ENCODE results near the gene DOHH. TPM values are rescaled to one million over a fixed set of nuclear protein-coding genes. Genes with fewer than 3 reads are reported as not detected.

The DOHH gene
- total and polyA plus RNA-seq, 4 experiments from 2014 or later: 3.1 to 13.0 (median 8.3) TPM

- Histone ChIP-seq H3K4me1 (ENCODE audit: insufficient read depth, low read length) (no peaks in the 10 kb centered on the region), H3K4me3 (ENCODE audit: low read length in 2 of 2) (no peak overlapping the region), H3K27ac (ENCODE audit: low read depth, low read length) (no peak overlapping the region), H3K9me3 (ENCODE audit: control insufficient read depth in 1 of 2, low read length in 2 of 2) (no peaks in the 10 kb centered on the region), H3K36me3 (ENCODE audit: insufficient read depth, low read length) (no peaks in the 10 kb centered on the region), H3K27me3 (ENCODE audit: insufficient read depth, low read length) (no peaks in the 10 kb centered on the region)
- Mint-ChIP-seq H3K4me1 (peaks cover 0 to 2% (median under 1%) of the 10 kb centered on the region in 4 donors), H3K9me3 (peaks cover 0 to 2% (median 0%) of the 10 kb centered on the region in 8 donors), H3K36me3 (peaks cover 6 to 8% of the 10 kb centered on the region in 2 donors), H3K4me3 (no peak overlapping the region), H3K27ac (no peak overlapping the region), H3K27me3 (no peaks in the 10 kb centered on the region)
- intact Hi-C loops (cut with micrococcal nuclease): no loop called here
- CTCF ChIA-PET (ENCODE audit: partially characterized antibody): interaction anchor here (0.7 to 1.9 kb wide), 3 partner anchors 8 to 174 kb away, joined by 4 to 6 read pairs (median 6); no protein-coding TSS in a partner anchor
- POLR2A ChIA-PET (ENCODE audit: partially characterized antibody): no interaction called here
- no peak for DNase-seq
Measured at GRCh38 chr19:3464587-3465235, 35.8 kb downstream of the DOHH start.

GRCh38 chr19:3463714-3464586 lies 36.5 kb downstream of the DOHH start:
- peaks cover 0 to 2% (median under 1%) of the 10 kb centered on the region in 4 donors for H3K4me1 Mint-ChIP-seq
- no peaks in the 10 kb centered on the region for H3K9me3 ChIP-seq (ENCODE audit: control insufficient read depth in 1 of 2, low read length in 2 of 2)
- POLR2A ChIA-PET (ENCODE audit: partially characterized antibody): no interaction called here
- H3K27ac ChIP-seq (ENCODE audit: low read depth, low read length): no peak overlapping the region
- intact Hi-C loops (cut with micrococcal nuclease): no loop called here
- H3K4me3 Mint-ChIP-seq: no peak overlapping the region
- DNase-seq: no peak
- no peak overlapping the region for H3K4me3 ChIP-seq (ENCODE audit: low read length in 2 of 2)
- H3K9me3 Mint-ChIP-seq: peaks cover 0 to 2% (median 0%) of the 10 kb centered on the region in 8 donors
- no peaks in the 10 kb centered on the region for H3K27me3 ChIP-seq (ENCODE audit: insufficient read depth, low read length)
- H3K27ac Mint-ChIP-seq: no peak overlapping the region
- CTCF ChIA-PET (ENCODE audit: partially characterized antibody): interaction anchor here (1.5 kb wide), 1 partner anchor 9 kb away, joined by 6 read pairs; no protein-coding TSS in a partner anchor
- H3K27me3 Mint-ChIP-seq: no peaks in the 10 kb centered on the region
- peaks cover 6 to 10% of the 10 kb centered on the region in 2 donors for H3K36me3 Mint-ChIP-seq
- no peaks in the 10 kb centered on the region for H3K36me3 ChIP-seq (ENCODE audit: insufficient read depth, low read length)
- no peaks in the 10 kb centered on the region for H3K4me1 ChIP-seq (ENCODE audit: insufficient read depth, low read length)

- Mint-ChIP-seq H3K4me1 (no peaks in the 10 kb centered on the region), H3K9me3 (peaks cover 0 to 2% (median 0%) of the 10 kb centered on the region in 8 donors), H3K4me3 (no peak overlapping the region), H3K27me3 (no peaks in the 10 kb centered on the region), H3K36me3 (peaks cover 6 to 11% of the 10 kb centered on the region in 2 donors), H3K27ac (no peak overlapping the region)
- H3K27me3 ChIP-seq (ENCODE audit: insufficient read depth, low read length): no peaks in the 10 kb centered on the region
- intact Hi-C loops (cut with micrococcal nuclease): no loop called here
- no peak overlapping the region for H3K27ac ChIP-seq (ENCODE audit: low read depth, low read length)
- POLR2A ChIA-PET (ENCODE audit: partially characterized antibody): no interaction called here
- no peak for DNase-seq
- no peak overlapping the region for H3K4me3 ChIP-seq (ENCODE audit: low read length in 2 of 2)
- CTCF ChIA-PET (ENCODE audit: partially characterized antibody): interaction anchor here (1.5 kb wide), 1 partner anchor 10 kb away, joined by 6 read pairs; no protein-coding TSS in a partner anchor
- H3K4me1 ChIP-seq (ENCODE audit: insufficient read depth, low read length): no peaks in the 10 kb centered on the region
- no peaks in the 10 kb centered on the region for H3K36me3 ChIP-seq (ENCODE audit: insufficient read depth, low read length)
- no peaks in the 10 kb centered on the region for H3K9me3 ChIP-seq (ENCODE audit: control insufficient read depth in 1 of 2, low read length in 2 of 2)
Measured at GRCh38 chr19:3462991-3463713, 37.3 kb downstream of the DOHH start.

- H3K27me3 ChIP-seq (ENCODE audit: insufficient read depth, low read length): no peaks in the 10 kb centered on the region
- no peaks in the 10 kb centered on the region for H3K27me3 Mint-ChIP-seq
- H3K4me3 ChIP-seq (ENCODE audit: low read length in 2 of 2): no peak overlapping the region
- no peaks in the 10 kb centered on the region for H3K4me1 Mint-ChIP-seq
- intact Hi-C loops (cut with micrococcal nuclease): no loop called here
- no peaks in the 10 kb centered on the region for H3K4me1 ChIP-seq (ENCODE audit: insufficient read depth, low read length)
- no peak overlapping the region for H3K4me3 Mint-ChIP-seq
- no peak overlapping the region for H3K27ac ChIP-seq (ENCODE audit: low read depth, low read length)
- H3K9me3 Mint-ChIP-seq: no peaks in the 10 kb centered on the region
- peaks cover 4% of the 10 kb centered on the region for H3K36me3 ChIP-seq (ENCODE audit: insufficient read depth, low read length)
- ChIA-PET CTCF (ENCODE audit: partially characterized antibody) (interaction anchor here (1.1 to 1.4 kb wide), 2 partner anchors 12 to 30 kb away, joined by 3 to 7 read pairs; no protein-coding TSS in a partner anchor), POLR2A (ENCODE audit: partially characterized antibody) (no interaction called here)
- peaks cover 6 to 16% of the 10 kb centered on the region in 2 donors for H3K36me3 Mint-ChIP-seq
- no peaks in the 10 kb centered on the region for H3K9me3 ChIP-seq (ENCODE audit: control insufficient read depth in 1 of 2, low read length in 2 of 2)
- H3K27ac Mint-ChIP-seq: no peak overlapping the region
- DNase-seq: no peak
Measured at GRCh38 chr19:3459965-3460582, 40.4 kb downstream of the DOHH start.

- Histone ChIP-seq H3K4me1 (ENCODE audit: insufficient read depth, low read length) (no peaks in the 10 kb centered on the region), H3K4me3 (ENCODE audit: low read length in 2 of 2) (no peak overlapping the region), H3K27ac (ENCODE audit: low read depth, low read length) (no peak overlapping the region), H3K9me3 (ENCODE audit: control insufficient read depth in 1 of 2, low read length in 2 of 2) (no peaks in the 10 kb centered on the region), H3K36me3 (ENCODE audit: insufficient read depth, low read length) (peaks cover 4% of the 10 kb centered on the region), H3K27me3 (ENCODE audit: insufficient read depth, low read length) (no peaks in the 10 kb centered on the region)
- H3K27ac Mint-ChIP-seq: no peak overlapping the region
- H3K27me3 Mint-ChIP-seq: no peaks in the 10 kb centered on the region
- ChIA-PET POLR2A (ENCODE audit: partially characterized antibody) (no interaction called here), CTCF (ENCODE audit: partially characterized antibody) (no interaction called here)
- H3K36me3 Mint-ChIP-seq: peaks cover 6 to 16% of the 10 kb centered on the region in 2 donors
- intact Hi-C loops (cut with micrococcal nuclease): no loop called here
- no peaks in the 10 kb centered on the region for H3K9me3 Mint-ChIP-seq
- no peak overlapping the region for H3K4me3 Mint-ChIP-seq
- H3K4me1 Mint-ChIP-seq: no peaks in the 10 kb centered on the region
- DNase-seq: no peak
Measured at GRCh38 chr19:3459089-3459881, 41.2 kb downstream of the DOHH start.

- no peaks in the 10 kb centered on the region for H3K9me3 ChIP-seq (ENCODE audit: control insufficient read depth in 1 of 2, low read length in 2 of 2)
- H3K4me3 Mint-ChIP-seq: no peak overlapping the region
- no peaks in the 10 kb centered on the region for H3K9me3 Mint-ChIP-seq
- no peak overlapping the region for H3K27ac ChIP-seq (ENCODE audit: low read depth, low read length)
- ChIA-PET POLR2A (ENCODE audit: partially characterized antibody) (no interaction called here), CTCF (ENCODE audit: partially characterized antibody) (no interaction called here)
- no peaks in the 10 kb centered on the region for H3K4me1 Mint-ChIP-seq
- H3K27me3 Mint-ChIP-seq: no peaks in the 10 kb centered on the region
- no peak overlapping the region for H3K27ac Mint-ChIP-seq
- intact Hi-C loops (cut with micrococcal nuclease): no loop called here
- H3K4me1 ChIP-seq (ENCODE audit: insufficient read depth, low read length): no peaks in the 10 kb centered on the region
- H3K36me3 Mint-ChIP-seq: peaks cover 6 to 18% of the 10 kb centered on the region in 2 donors
- no peak overlapping the region for H3K4me3 ChIP-seq (ENCODE audit: low read length in 2 of 2)
- no peak for DNase-seq
- H3K36me3 ChIP-seq (ENCODE audit: insufficient read depth, low read length): peaks cover 4% of the 10 kb centered on the region
- H3K27me3 ChIP-seq (ENCODE audit: insufficient read depth, low read length): no peaks in the 10 kb centered on the region
Measured at GRCh38 chr19:3458229-3459088, 42.0 kb downstream of the DOHH start.
